CD4-positive, CD25-positive, alpha-beta regulatory T cell (primary cell): ENCODE measurements around the gene NDN. TPM values are rescaled to one million over a fixed set of nuclear protein-coding genes. Genes with fewer than 3 reads are reported as not detected.

Source experiments
- ATAC-seq, 2 donors: fragments of 150-1000 bp; cut with Tn5 transposase; one replicate each; pipeline ENCODE4 v1.10.0; 2021; ENCODE audit warnings: low read depth in 2 of 2, moderate number of reproducible peaks in 2 of 2, moderate library complexity in 1 of 2
- DNase-seq, 3 donors: peaks; one replicate each; pipeline versions ENCODE4 v3.0.0 to v3.0.0-alpha.2; 2012 to 2022; ENCODE audit warnings: mixed read lengths in 1 of 3
- H3K27ac ChIP-seq: one replicate; pipeline ENCODE4 v1.7.0; 2013; ENCODE audit warnings: mild to moderate bottlenecking, low read length; ENCODE audit not compliant: insufficient read depth, poor library complexity, severe bottlenecking
- H3K27me3 ChIP-seq: one replicate; pipeline ENCODE4 v1.7.0; 2013; ENCODE audit warnings: low read length; ENCODE audit not compliant: control insufficient read depth, insufficient read depth
- H3K36me3 ChIP-seq: one replicate; pipeline ENCODE4 v1.7.0; 2013; ENCODE audit warnings: mild to moderate bottlenecking, low read length, moderate library complexity; ENCODE audit not compliant: control insufficient read depth, insufficient read depth
- H3K4me1 ChIP-seq: 2 replicates; pipeline ENCODE4 v1.7.0; 2013; ENCODE audit warnings: mild to moderate bottlenecking, low read length; ENCODE audit not compliant: insufficient read depth, control insufficient read depth, poor library complexity, severe bottlenecking
- H3K4me3 ChIP-seq: one replicate; pipeline ENCODE4 v1.7.0; 2013; ENCODE audit warnings: low read depth, mild to moderate bottlenecking, low read length, moderate library complexity
- H3K9me3 ChIP-seq, 2 experiments: 1 replicate in 1 of 2; 2 replicates in 1 of 2; pipeline ENCODE4 v1.7.0; 2013; ENCODE audit warnings: low read length in 2 of 2, mild to moderate bottlenecking in 1 of 2, moderate library complexity in 1 of 2; ENCODE audit not compliant: control insufficient read depth in 2 of 2
- H3K27ac Mint-ChIP-seq, 3 donors: one replicate each; pipeline ENCODE4 v1.8.0; 2020 to 2022; ENCODE audit warnings: mild to moderate bottlenecking in 3 of 3, mixed read lengths in 3 of 3, moderate library complexity in 2 of 3
- H3K27me3 Mint-ChIP-seq: one replicate; pipeline ENCODE4 v1.8.0; 2022; ENCODE audit warnings: mild to moderate bottlenecking, mixed read lengths
- H3K36me3 Mint-ChIP-seq: one replicate; pipeline ENCODE4 v1.8.0; 2020; ENCODE audit warnings: mixed read lengths
- H3K4me1 Mint-ChIP-seq, 4 donors: one replicate each; pipeline ENCODE4 v1.8.0; 2020 to 2022; ENCODE audit warnings: mixed read lengths in 4 of 4, mild to moderate bottlenecking in 1 of 4
- H3K4me3 Mint-ChIP-seq, 4 donors: one replicate each; pipeline ENCODE4 v1.8.0; 2020 to 2022; ENCODE audit warnings: mild to moderate bottlenecking in 4 of 4, mixed read lengths in 4 of 4, moderate library complexity in 3 of 4
- H3K9me3 Mint-ChIP-seq, 7 donors: one replicate each; pipeline ENCODE4 v1.8.0; 2020 to 2022; ENCODE audit warnings: mixed read lengths in 7 of 7, mild to moderate bottlenecking in 3 of 7, moderate library complexity in 2 of 7
- polyA plus RNA-seq, 4 donors: library from polyadenylated mRNA; unstranded; fragments of 300-500 nt; fragmentation: Illumina TruSeq; gene quantifications; one replicate each; pipeline ENCODE4 v1.2.3, GENCODE V29; 2021
- total RNA-seq: library from RNA; stranded (reverse); gene quantifications from one replicate; pipeline ENCODE4 v1.2.3, GENCODE V29; 2022

NDN gene
- total and polyA plus RNA-seq, 5 donors from 2014 or later = 0.29 to 1.7 (median 1.1) TPM; not detected in 2

- DNase-seq = no peak
These were observed 3.3 kb upstream of the NDN start for GRCh38 chr15:23690450-23690852.

GRCh38 chr15:23690015-23690414 lies 2.9 kb upstream of the NDN start:
- no peaks in the 10 kb centered on the region for H3K27me3 Mint-ChIP-seq
- no peak for DNase-seq
- no peaks in the 10 kb centered on the region for H3K36me3 ChIP-seq
- H3K9me3 Mint-ChIP-seq = peaks cover 0 to 16% (median 4%) of the 10 kb centered on the region in 7 donors
- no peaks in the 10 kb centered on the region for H3K27me3 ChIP-seq
- H3K4me3 Mint-ChIP-seq = no peak overlapping the region
- no peak overlapping the region for H3K27ac Mint-ChIP-seq
- no peak for ATAC-seq
- no peaks in the 10 kb centered on the region for H3K4me1 ChIP-seq
- no peak overlapping the region for H3K4me3 ChIP-seq
- no peak overlapping the region for H3K27ac ChIP-seq
- H3K36me3 Mint-ChIP-seq = no peaks in the 10 kb centered on the region
- peaks cover 0 to 4% of the 10 kb centered on the region in 2 experiments for H3K9me3 ChIP-seq
- peaks cover 0 to 4% (median 0%) of the 10 kb centered on the region in 4 donors for H3K4me1 Mint-ChIP-seq

More at GRCh38 chr15:23690450-23690852, 3.3 kb upstream of the NDN start:
- Mint-ChIP-seq H3K27me3 (no peaks in the 10 kb centered on the region), H3K4me1 (peaks cover 0 to 4% (median 0%) of the 10 kb centered on the region in 4 donors), H3K4me3 (peak overlapping the region in 1 of 4 donors; percentile 83), H3K36me3 (no peaks in the 10 kb centered on the region), H3K27ac (no peak overlapping the region), H3K9me3 (peaks cover 0 to 16% (median 5%) of the 10 kb centered on the region in 7 donors)
- no peak for ATAC-seq
- Histone ChIP-seq H3K36me3 (no peaks in the 10 kb centered on the region), H3K4me3 (no peak overlapping the region), H3K9me3 (peaks cover 0 to 4% of the 10 kb centered on the region in 2 experiments), H3K27me3 (no peaks in the 10 kb centered on the region), H3K4me1 (no peaks in the 10 kb centered on the region), H3K27ac (no peak overlapping the region)

GRCh38 chr15:23686466-23687142 lies 501 bp downstream of the NDN start:
- Histone ChIP-seq H3K4me3 (no peak overlapping the region), H3K4me1 (no peaks in the 10 kb centered on the region), H3K27ac (no peak overlapping the region), H3K9me3 (peaks cover 0 to 2% of the 10 kb centered on the region in 2 experiments), H3K27me3 (no peaks in the 10 kb centered on the region), H3K36me3 (no peaks in the 10 kb centered on the region)
- H3K4me1 Mint-ChIP-seq = peaks cover 0 to 4% (median 0%) of the 10 kb centered on the region in 4 donors
- no peaks in the 10 kb centered on the region for H3K36me3 Mint-ChIP-seq
- H3K4me3 Mint-ChIP-seq = no peak overlapping the region
- DNase-seq = no peak
- no peak for ATAC-seq
- peaks cover 0 to 13% (median 4%) of the 10 kb centered on the region in 7 donors for H3K9me3 Mint-ChIP-seq
- H3K27me3 Mint-ChIP-seq = no peaks in the 10 kb centered on the region
- no peak overlapping the region for H3K27ac Mint-ChIP-seq

GRCh38 chr15:23671481-23671880 lies 15.6 kb downstream of the NDN start:
- Histone ChIP-seq H3K27ac (no peak overlapping the region), H3K4me3 (no peak overlapping the region), H3K36me3 (no peaks in the 10 kb centered on the region), H3K4me1 (no peaks in the 10 kb centered on the region), H3K27me3 (no peaks in the 10 kb centered on the region), H3K9me3 (no peaks in the 10 kb centered on the region)
- no peak overlapping the region for H3K4me3 Mint-ChIP-seq
- DNase-seq (no peak), ATAC-seq (no peak)
- H3K9me3 Mint-ChIP-seq = peaks cover 0 to 1% (median 0%) of the 10 kb centered on the region in 7 donors
- H3K4me1 Mint-ChIP-seq = no peaks in the 10 kb centered on the region
- no peak overlapping the region for H3K27ac Mint-ChIP-seq
- H3K36me3 Mint-ChIP-seq = no peaks in the 10 kb centered on the region
- H3K27me3 Mint-ChIP-seq = no peaks in the 10 kb centered on the region

GRCh38 chr15:23670970-23671369 lies 16.1 kb downstream of the NDN start:
- Mint-ChIP-seq H3K9me3 (peaks cover 0 to 1% (median 0%) of the 10 kb centered on the region in 7 donors), H3K27ac (no peak overlapping the region), H3K27me3 (no peaks in the 10 kb centered on the region), H3K4me3 (no peak overlapping the region), H3K36me3 (no peaks in the 10 kb centered on the region), H3K4me1 (no peaks in the 10 kb centered on the region)
- Histone ChIP-seq H3K9me3 (no peaks in the 10 kb centered on the region), H3K36me3 (no peaks in the 10 kb centered on the region), H3K4me1 (no peaks in the 10 kb centered on the region), H3K27ac (no peak overlapping the region), H3K27me3 (no peaks in the 10 kb centered on the region), H3K4me3 (no peak overlapping the region)
- DNase-seq (no peak), ATAC-seq (no peak)

- Mint-ChIP-seq H3K36me3 (no peaks in the 10 kb centered on the region), H3K4me1 (no peaks in the 10 kb centered on the region), H3K27ac (no peak overlapping the region), H3K27me3 (no peaks in the 10 kb centered on the region), H3K9me3 (peaks cover 0 to 8% (median 0%) of the 10 kb centered on the region in 7 donors), H3K4me3 (no peak overlapping the region)
- DNase-seq = no peak
- no peak for ATAC-seq
- Histone ChIP-seq H3K9me3 (no peaks in the 10 kb centered on the region), H3K4me3 (no peak overlapping the region), H3K4me1 (no peaks in the 10 kb centered on the region), H3K36me3 (no peaks in the 10 kb centered on the region), H3K27ac (no peak overlapping the region), H3K27me3 (no peaks in the 10 kb centered on the region)
These were observed 23.9 kb downstream of the NDN start for GRCh38 chr15:23663232-23663631.

GRCh38 chr15:23648920-23649515 lies 38.1 kb downstream of the NDN start:
- Mint-ChIP-seq H3K36me3 (no peaks in the 10 kb centered on the region), H3K4me1 (no peaks in the 10 kb centered on the region), H3K9me3 (peaks cover 0 to 5% (median 0%) of the 10 kb centered on the region in 7 donors), H3K27me3 (peaks cover 7% of the 10 kb centered on the region), H3K4me3 (no peak overlapping the region), H3K27ac (no peak overlapping the region)
- Histone ChIP-seq H3K4me1 (no peaks in the 10 kb centered on the region), H3K9me3 (no peaks in the 10 kb centered on the region), H3K4me3 (no peak overlapping the region), H3K27ac (no peak overlapping the region), H3K36me3 (no peaks in the 10 kb centered on the region), H3K27me3 (no peaks in the 10 kb centered on the region)
- ATAC-seq (no peak), DNase-seq (peak in 1 of 3 donors; percentile 5)
